Endothelial cell of umbilical vein (primary cell): ENCODE data around the gene MAP1LC3B2.

Source experiments
- CTCF ChIP-seq, 2 donors: IDR thresholded peaks; 1 replicate in 1 of 2; 2 replicates in 1 of 2; pipeline ENCODE4 v1.5.1; 2011; ENCODE audit warnings: low read length in 2 of 2, mild to moderate bottlenecking in 2 of 2, moderate library complexity in 2 of 2, control low read depth in 1 of 2, inconsistent platforms in 1 of 2, low read depth in 1 of 2; ENCODE audit not compliant: insufficient read depth in 1 of 2; ENCODE audit errors: extremely low read depth in 1 of 2
- POLR2A ChIP-seq: IDR thresholded peaks from 2 replicates; pipeline ENCODE4 v1.6.1; 2012; ENCODE audit warnings: low read depth, mild to moderate bottlenecking, control low read depth, low read length
- POLR2AphosphoS5 ChIP-seq: IDR thresholded peaks from 2 replicates; pipeline ENCODE4 v1.6.1; 2012; ENCODE audit warnings: low read depth, mild to moderate bottlenecking, control low read depth, low read length, moderate library complexity; ENCODE audit not compliant: insufficient read depth

GRCh38 chr12:116538682-116539305 is 20.4 kb upstream of the MAP1LC3B2 start:
- TF ChIP-seq CTCF (IDR thresholded peaks at IDR 0.05; ENCODE audit: extremely low read depth in 1 of 2, insufficient read depth in 1 of 2, low read depth in 1 of 2, low read length in 2 of 2) (no peak), POLR2A (no peak), POLR2AphosphoS5 (no peak)
